Measurements from ENCODE around the gene SNX4. TPM values are rescaled to one million over a fixed set of nuclear protein-coding genes. Genes with fewer than 3 reads are reported as not detected.

Gene SNX4

GRCh38 chr3:125402639-125403038 is 117.4 kb downstream of the SNX4 start:
- no peak overlapping the region for H2BK15ac ChIP-seq (ENCODE audit: low read depth, poor library complexity, severe bottlenecking)
- H3K18ac ChIP-seq (ENCODE audit: low read depth in 1 of 2, low read length in 2 of 2), result no peak overlapping the region
- peaks cover 0 to 5% of the 10 kb centered on the region in 2 experiments for H3K27me3 ChIP-seq (ENCODE audit: control insufficient read depth in 1 of 2, insufficient read depth in 1 of 2, low read length in 2 of 2)
- DNase-seq, result no peak
- H3K4me3 ChIP-seq (ENCODE audit: insufficient read depth in 1 of 2, low read depth in 1 of 2, low read length in 2 of 2), result no peak overlapping the region
- no peak overlapping the region for H3K27ac ChIP-seq (ENCODE audit: low read length, poor library complexity, severe bottlenecking)
- H2AK5ac ChIP-seq (ENCODE audit: low read length, severe bottlenecking), result peak overlapping the region; percentile 29
- no peak overlapping the region for H3K14ac ChIP-seq (ENCODE audit: low read length in 2 of 2)
- peaks cover 4% of the 10 kb centered on the region for H3K4me1 ChIP-seq (ENCODE audit: control insufficient read depth, insufficient read depth, low read depth, low read length)
- no peak overlapping the region for H2BK120ac ChIP-seq (ENCODE audit: low read depth, low read length)
- H3K36me3 ChIP-seq (ENCODE audit: control insufficient read depth in 1 of 2, insufficient read depth in 2 of 2, low read depth in 1 of 2, low read length in 2 of 2), result no peaks in the 10 kb centered on the region
- no peak overlapping the region for H2BK5ac ChIP-seq (ENCODE audit: low read depth, low read length, poor library complexity, severe bottlenecking)
- H3K4me2 ChIP-seq (ENCODE audit: low read length, poor library complexity, severe bottlenecking), result no peak overlapping the region
- no peak overlapping the region for H3K9ac ChIP-seq (ENCODE audit: low read length)
- H3K79me1 ChIP-seq (replicated peaks; ENCODE audit: low read length, poor library complexity, severe bottlenecking), result no peaks in the 10 kb centered on the region
- H3K23ac ChIP-seq (ENCODE audit: low read length in 2 of 2), result no peak overlapping the region
- H2BK12ac ChIP-seq (ENCODE audit: low read length in 2 of 2), result no peak overlapping the region
- WGBS, result 79% methylated on average over 2 of the region's 2 CpGs
- peaks cover 2% of the 10 kb centered on the region for H3K9me3 ChIP-seq (ENCODE audit: control insufficient read depth, low read length)
- H4K8ac ChIP-seq (ENCODE audit: low read length), result no peak overlapping the region
- no peak overlapping the region for H3K4ac ChIP-seq (ENCODE audit: low read depth in 1 of 2, low read length in 2 of 2)
- H4K91ac ChIP-seq (ENCODE audit: low read length), result no peak overlapping the region
- no peak overlapping the region for H2AFZ ChIP-seq (ENCODE audit: low read depth, low read length)

DNA sequence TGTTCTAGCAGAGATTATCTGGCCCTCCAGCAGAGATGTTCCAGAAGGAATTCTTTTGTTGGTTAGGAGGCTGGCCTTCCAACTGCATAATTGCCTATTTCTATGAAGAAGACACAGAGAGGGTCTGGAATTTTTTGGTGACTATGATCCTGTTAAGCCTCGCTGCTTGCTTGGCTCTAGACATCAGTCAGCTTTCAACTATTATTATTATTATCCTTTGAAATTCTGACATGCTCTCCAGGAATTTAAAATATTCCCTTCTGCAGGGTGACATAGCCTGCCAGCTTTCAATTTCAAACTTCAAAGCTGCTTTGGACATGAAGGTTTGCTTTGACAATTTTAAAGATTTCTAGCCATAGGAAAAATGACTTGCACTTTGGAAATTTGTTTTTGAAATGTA is 118.6 kb downstream of the SNX4 start:
- H4K8ac ChIP-seq (ENCODE audit: low read length), result no peak overlapping the region

GRCh38 chr3:125398952-125399351 is 121.0 kb downstream of the SNX4 start:
- peaks cover 5% of the 10 kb centered on the region for H3K9me3 ChIP-seq (ENCODE audit: control insufficient read depth, low read length)
- no peak overlapping the region for H3K4ac ChIP-seq (ENCODE audit: low read depth in 1 of 2, low read length in 2 of 2)
- H3K23ac ChIP-seq (ENCODE audit: low read length in 2 of 2), result no peak overlapping the region
- H3K4me3 ChIP-seq (ENCODE audit: insufficient read depth in 1 of 2, low read depth in 1 of 2, low read length in 2 of 2), result no peak overlapping the region
- H4K91ac ChIP-seq (ENCODE audit: low read length), result no peak overlapping the region
- WGBS, result 20% methylated on average over 1 of the region's 1 CpG
- H2BK12ac ChIP-seq (ENCODE audit: low read length in 2 of 2), result no peak overlapping the region
- H3K36me3 ChIP-seq (ENCODE audit: control insufficient read depth in 1 of 2, insufficient read depth in 2 of 2, low read depth in 1 of 2, low read length in 2 of 2), result no peaks in the 10 kb centered on the region
- H2BK5ac ChIP-seq (ENCODE audit: low read depth, low read length, poor library complexity, severe bottlenecking), result no peak overlapping the region
- no peak for DNase-seq
- H3K9ac ChIP-seq (ENCODE audit: low read length), result no peak overlapping the region
- H3K4me1 ChIP-seq (ENCODE audit: control insufficient read depth, insufficient read depth, low read depth, low read length), result peaks cover 4% of the 10 kb centered on the region
- no peak overlapping the region for H2BK15ac ChIP-seq (ENCODE audit: low read depth, poor library complexity, severe bottlenecking)
- no peak overlapping the region for H3K18ac ChIP-seq (ENCODE audit: low read depth in 1 of 2, low read length in 2 of 2)
- no peak overlapping the region for H2BK120ac ChIP-seq (ENCODE audit: low read depth, low read length)
- no peak overlapping the region for H3K4me2 ChIP-seq (ENCODE audit: low read length, poor library complexity, severe bottlenecking)
- no peak overlapping the region for H3K14ac ChIP-seq (ENCODE audit: low read length in 2 of 2)
- no peak overlapping the region for H3K27ac ChIP-seq (ENCODE audit: low read length, poor library complexity, severe bottlenecking)
- H2AK5ac ChIP-seq (ENCODE audit: low read length, severe bottlenecking), result no peak overlapping the region
- H3K27me3 ChIP-seq (ENCODE audit: control insufficient read depth in 1 of 2, insufficient read depth in 1 of 2, low read length in 2 of 2), result peaks cover 0 to 8% of the 10 kb centered on the region in 2 experiments
- H4K8ac ChIP-seq (ENCODE audit: low read length), result no peak overlapping the region
- no peak overlapping the region for H2AFZ ChIP-seq (ENCODE audit: low read depth, low read length)
- no peaks in the 10 kb centered on the region for H3K79me1 ChIP-seq (replicated peaks; ENCODE audit: low read length, poor library complexity, severe bottlenecking)

More for the DNA sequence above, 118.6 kb downstream of the SNX4 start:
- no peak overlapping the region for H3K9ac ChIP-seq (ENCODE audit: low read length)
- H2BK12ac ChIP-seq (ENCODE audit: low read length in 2 of 2), result no peak overlapping the region
- H2AFZ ChIP-seq (ENCODE audit: low read depth, low read length), result no peak overlapping the region
- no peak overlapping the region for H3K4me3 ChIP-seq (ENCODE audit: insufficient read depth in 1 of 2, low read depth in 1 of 2, low read length in 2 of 2)
- no peak overlapping the region for H3K18ac ChIP-seq (ENCODE audit: low read depth in 1 of 2, low read length in 2 of 2)
- H2AK5ac ChIP-seq (ENCODE audit: low read length, severe bottlenecking), result no peak overlapping the region
- no peak overlapping the region for H2BK120ac ChIP-seq (ENCODE audit: low read depth, low read length)
- peak overlapping the region; percentile 19 for H2BK5ac ChIP-seq (ENCODE audit: low read depth, low read length, poor library complexity, severe bottlenecking)
- H3K27me3 ChIP-seq (ENCODE audit: control insufficient read depth in 1 of 2, insufficient read depth in 1 of 2, low read length in 2 of 2), result peaks cover 0 to 8% of the 10 kb centered on the region in 2 experiments
- no peaks in the 10 kb centered on the region for H3K79me1 ChIP-seq (replicated peaks; ENCODE audit: low read length, poor library complexity, severe bottlenecking)
- peaks cover 5% of the 10 kb centered on the region for H3K9me3 ChIP-seq (ENCODE audit: control insufficient read depth, low read length)
- H3K14ac ChIP-seq (ENCODE audit: low read length in 2 of 2), result no peak overlapping the region
- no peak overlapping the region for H3K4ac ChIP-seq (ENCODE audit: low read depth in 1 of 2, low read length in 2 of 2)
- no peaks in the 10 kb centered on the region for H3K36me3 ChIP-seq (ENCODE audit: control insufficient read depth in 1 of 2, insufficient read depth in 2 of 2, low read depth in 1 of 2, low read length in 2 of 2)
- no peak overlapping the region for H3K23ac ChIP-seq (ENCODE audit: low read length in 2 of 2)
- no peak overlapping the region for H4K91ac ChIP-seq (ENCODE audit: low read length)
- DNase-seq, result no peak
- no peak overlapping the region for H2BK15ac ChIP-seq (ENCODE audit: low read depth, poor library complexity, severe bottlenecking)
- H3K4me1 ChIP-seq (ENCODE audit: control insufficient read depth, insufficient read depth, low read depth, low read length), result peaks cover 4% of the 10 kb centered on the region
- H3K4me2 ChIP-seq (ENCODE audit: low read length, poor library complexity, severe bottlenecking), result no peak overlapping the region
- WGBS, result 56% methylated on average over 1 of the region's 1 CpG
- H3K27ac ChIP-seq (ENCODE audit: low read length, poor library complexity, severe bottlenecking), result peak overlapping the region; percentile 77

Small RNAs within 50 kb of the gene (small RNA-seq; reads per million reads assigned to genes)
- not detected for gene RF00019 (ENCODE audit: low read depth)

Measured in mesenchymal stem cell (in vitro differentiated cells and primary cell).